HG03159 (cell line): Measurements from ENCODE around the gene PMS1.
"Not testable (repeated sequence)": the region's sequence is repeated elsewhere in the genome, so short reads cannot be mapped to it uniquely, and the experiment has no call there.

Source experiments
- ATAC-seq: cut with Tn5 transposase; IDR thresholded peaks from one replicate; pipeline ENCODE4 v1.9.1; 2021; ENCODE audit warnings: mild to moderate bottlenecking, moderate library complexity; ENCODE audit not compliant: unreplicated experiment

The PMS1 gene

GRCh38 chr2:189860161-189860560 lies 75.9 kb downstream of the PMS1 start:
- ATAC-seq, result no peak

- ATAC-seq, result no peak
Measured at GRCh38 chr2:189862751-189863150, 78.5 kb downstream of the PMS1 start.

- ATAC-seq, result no peak
Measured at GRCh38 chr2:189865826-189866225, 81.6 kb downstream of the PMS1 start.

GRCh38 chr2:189866296-189866695 lies 82.0 kb downstream of the PMS1 start:
- no peak for ATAC-seq

GRCh38 chr2:189868896-189869295 lies 84.6 kb downstream of the PMS1 start:
- no peak for ATAC-seq

GRCh38 chr2:189870381-189871085 lies 86.3 kb downstream of the PMS1 start:
- ATAC-seq, result no peak

GRCh38 chr2:189873696-189874095 lies 89.4 kb downstream of the PMS1 start:
- ATAC-seq, result no peak

- no peak for ATAC-seq
Measured at GRCh38 chr2:189874586-189875320, 90.5 kb downstream of the PMS1 start.

GRCh38 chr2:189876271-189876670 lies 92.0 kb downstream of the PMS1 start:
- ATAC-seq, result no peak

GRCh38 chr2:189879716-189880081 lies 95.4 kb downstream of the PMS1 start:
- ATAC-seq, result no peak

- no peak for ATAC-seq
Measured at GRCh38 chr2:189880429-189880828, 96.2 kb downstream of the PMS1 start.

GRCh38 chr2:189880832-189881492 lies 96.7 kb downstream of the PMS1 start:
- no peak for ATAC-seq

GRCh38 chr2:189885368-189885767 lies 101.1 kb downstream of the PMS1 start:
- no peak for ATAC-seq

- not testable (repeated sequence) for ATAC-seq
Measured at GRCh38 chr2:189892546-189893294, 108.5 kb downstream of the PMS1 start.

GRCh38 chr2:189896809-189897208 lies 112.6 kb downstream of the PMS1 start:
- no peak for ATAC-seq

GRCh38 chr2:189899101-189899500 lies 114.9 kb downstream of the PMS1 start:
- ATAC-seq, result no peak

GRCh38 chr2:189900726-189901125 lies 116.5 kb downstream of the PMS1 start:
- no peak for ATAC-seq

GRCh38 chr2:189901664-189902063 lies 117.4 kb downstream of the PMS1 start:
- ATAC-seq, result no peak

GRCh38 chr2:189913821-189914220 lies 129.6 kb downstream of the PMS1 start:
- ATAC-seq, result no peak

GRCh38 chr2:189916651-189917050 lies 132.4 kb downstream of the PMS1 start:
- ATAC-seq, result no peak
